Activated T-cell treated with anti-CD3 and anti-CD28 coated beads, Interleukin-2, amount 50 U/mL, for 72 hours (primary cell): ENCODE data around the gene MICAL2. TPM values are rescaled to one million over a fixed set of nuclear protein-coding genes. Genes with fewer than 3 reads are reported as not detected.

Experiments used
- ATAC-seq, 2 donors: fragments of 150-1000 bp; cut with Tn5 transposase; replicated peaks in 1 of 2; 2 replicates each; pipeline ENCODE4 v1.10.0; 2021; ENCODE audit warnings: moderate library complexity in 2 of 2, mild to moderate bottlenecking in 1 of 2
- DNase-seq, 2 donors: peaks; one replicate each; pipeline ENCODE4 v3.0.0; 2021 to 2022; ENCODE audit warnings: mixed read lengths in 1 of 2
- H3K27ac Mint-ChIP-seq: one replicate; pipeline ENCODE4 v1.8.0; 2022; ENCODE audit warnings: mild to moderate bottlenecking, moderate library complexity, mixed read lengths
- H3K27me3 Mint-ChIP-seq: one replicate; pipeline ENCODE4 v1.8.0; 2022; ENCODE audit warnings: low read depth, mixed read lengths
- H3K36me3 Mint-ChIP-seq, 2 donors: one replicate each; pipeline ENCODE4 v1.8.0; 2022; ENCODE audit warnings: mixed read lengths in 2 of 2, mild to moderate bottlenecking in 1 of 2; ENCODE audit not compliant: insufficient read depth in 2 of 2
- H3K4me1 Mint-ChIP-seq: one replicate; pipeline ENCODE4 v1.8.0; 2022; ENCODE audit warnings: low read depth, mixed read lengths
- H3K4me3 Mint-ChIP-seq, 2 donors: one replicate each; pipeline ENCODE4 v1.8.0; 2022; ENCODE audit warnings: mild to moderate bottlenecking in 2 of 2, mixed read lengths in 2 of 2, moderate library complexity in 2 of 2
- H3K9me3 Mint-ChIP-seq, 2 donors: one replicate each; pipeline ENCODE4 v1.8.0; 2022; ENCODE audit warnings: mixed read lengths in 2 of 2
- total RNA-seq, 2 donors: library from RNA; stranded (reverse); gene quantifications; one replicate each; pipeline ENCODE4 v1.2.3, GENCODE V29; 2022

Gene MICAL2
- total RNA-seq, 2 donors from 2014 or later: 227 to 322 TPM

GRCh38 chr11:12094872-12095800 lies 15.3 kb upstream of the MICAL2 start:
- no peak overlapping the region for H3K4me3 Mint-ChIP-seq
- peaks cover 36% of the 10 kb centered on the region for H3K4me1 Mint-ChIP-seq
- DNase-seq: no peak
- peaks cover 0 to 2% of the 10 kb centered on the region in 2 donors for H3K36me3 Mint-ChIP-seq
- H3K9me3 Mint-ChIP-seq: peaks cover 0 to 5% of the 10 kb centered on the region in 2 donors
- H3K27ac Mint-ChIP-seq: no peak overlapping the region
- no peak for ATAC-seq
- peaks cover 18% of the 10 kb centered on the region for H3K27me3 Mint-ChIP-seq

- peaks cover 27% of the 10 kb centered on the region for H3K27me3 Mint-ChIP-seq
- peaks cover 35% of the 10 kb centered on the region for H3K4me1 Mint-ChIP-seq
- peaks cover 0 to 2% of the 10 kb centered on the region in 2 donors for H3K36me3 Mint-ChIP-seq
- DNase-seq (no peak), ATAC-seq (no peak)
- peaks cover 0 to 5% of the 10 kb centered on the region in 2 donors for H3K9me3 Mint-ChIP-seq
- H3K4me3 Mint-ChIP-seq: no peak overlapping the region
- no peak overlapping the region for H3K27ac Mint-ChIP-seq
Measured at GRCh38 chr11:12097219-12097618, 13.2 kb upstream of the MICAL2 start.

- no peak for DNase-seq
- ATAC-seq: no peak
- peaks cover 32% of the 10 kb centered on the region for H3K27me3 Mint-ChIP-seq
- peaks cover 0 to 2% of the 10 kb centered on the region in 2 donors for H3K36me3 Mint-ChIP-seq
- no peak overlapping the region for H3K27ac Mint-ChIP-seq
- peaks cover 35% of the 10 kb centered on the region for H3K4me1 Mint-ChIP-seq
- H3K9me3 Mint-ChIP-seq: peaks cover 0 to 5% of the 10 kb centered on the region in 2 donors
- no peak overlapping the region for H3K4me3 Mint-ChIP-seq
Measured at GRCh38 chr11:12098601-12099000, 11.8 kb upstream of the MICAL2 start.

GRCh38 chr11:12099132-12099873 lies 11.1 kb upstream of the MICAL2 start:
- Mint-ChIP-seq H3K27me3 (peaks cover 32% of the 10 kb centered on the region), H3K4me1 (peaks cover 31% of the 10 kb centered on the region), H3K36me3 (peaks cover 0 to 2% of the 10 kb centered on the region in 2 donors), H3K27ac (no peak overlapping the region), H3K4me3 (no peak overlapping the region), H3K9me3 (peaks cover 0 to 5% of the 10 kb centered on the region in 2 donors)
- no peak for DNase-seq
- ATAC-seq: no peak

GRCh38 chr11:12100429-12100828 lies 10.0 kb upstream of the MICAL2 start:
- no peak overlapping the region for H3K27ac Mint-ChIP-seq
- DNase-seq: no peak
- H3K4me1 Mint-ChIP-seq: peaks cover 26% of the 10 kb centered on the region
- H3K9me3 Mint-ChIP-seq: peaks cover 0 to 5% of the 10 kb centered on the region in 2 donors
- no peak overlapping the region for H3K4me3 Mint-ChIP-seq
- no peak for ATAC-seq
- H3K27me3 Mint-ChIP-seq: peaks cover 32% of the 10 kb centered on the region
- peaks cover 0 to 2% of the 10 kb centered on the region in 2 donors for H3K36me3 Mint-ChIP-seq

- ATAC-seq (no peak), DNase-seq (no peak)
- peaks cover 0 to 5% of the 10 kb centered on the region in 2 donors for H3K9me3 Mint-ChIP-seq
- no peak overlapping the region for H3K27ac Mint-ChIP-seq
- H3K4me3 Mint-ChIP-seq: no peak overlapping the region
- peaks cover 28% of the 10 kb centered on the region for H3K4me1 Mint-ChIP-seq
- H3K36me3 Mint-ChIP-seq: peaks cover 0 to 2% of the 10 kb centered on the region in 2 donors
- peaks cover 32% of the 10 kb centered on the region for H3K27me3 Mint-ChIP-seq
Measured at GRCh38 chr11:12100841-12101242, 9.5 kb upstream of the MICAL2 start.

GRCh38 chr11:12101318-12101717 lies 9.1 kb upstream of the MICAL2 start:
- Mint-ChIP-seq H3K4me3 (no peak overlapping the region), H3K27ac (no peak overlapping the region), H3K27me3 (peaks cover 32% of the 10 kb centered on the region), H3K9me3 (peaks cover 0 to 5% of the 10 kb centered on the region in 2 donors), H3K36me3 (peaks cover 0 to 2% of the 10 kb centered on the region in 2 donors), H3K4me1 (peaks cover 33% of the 10 kb centered on the region)
- DNase-seq: no peak
- ATAC-seq: no peak

- no peak for DNase-seq
- no peak for ATAC-seq
- Mint-ChIP-seq H3K4me3 (no peak overlapping the region), H3K27ac (no peak overlapping the region), H3K4me1 (peaks cover 36% of the 10 kb centered on the region), H3K36me3 (peaks cover 0 to 2% of the 10 kb centered on the region in 2 donors), H3K27me3 (peaks cover 25% of the 10 kb centered on the region), H3K9me3 (peaks cover 0 to 5% of the 10 kb centered on the region in 2 donors)
Measured at GRCh38 chr11:12102588-12103410, 7.6 kb upstream of the MICAL2 start.

GRCh38 chr11:12103411-12104225 lies 6.8 kb upstream of the MICAL2 start:
- DNase-seq (no peak), ATAC-seq (no peak)
- Mint-ChIP-seq H3K9me3 (peaks cover 0 to 1% of the 10 kb centered on the region in 2 donors), H3K27ac (no peak overlapping the region), H3K4me1 (peaks cover 36% of the 10 kb centered on the region), H3K36me3 (peaks cover 0 to 4% of the 10 kb centered on the region in 2 donors), H3K27me3 (peaks cover 17% of the 10 kb centered on the region), H3K4me3 (no peak overlapping the region)

GRCh38 chr11:12105471-12105870 lies 4.9 kb upstream of the MICAL2 start:
- DNase-seq: no peak
- no peak overlapping the region for H3K27ac Mint-ChIP-seq
- peaks cover 35% of the 10 kb centered on the region for H3K4me1 Mint-ChIP-seq
- no peaks in the 10 kb centered on the region for H3K9me3 Mint-ChIP-seq
- ATAC-seq: no peak
- no peak overlapping the region for H3K4me3 Mint-ChIP-seq
- H3K36me3 Mint-ChIP-seq: peaks cover 0 to 3% of the 10 kb centered on the region in 2 donors
- peaks cover 14% of the 10 kb centered on the region for H3K27me3 Mint-ChIP-seq

GRCh38 chr11:12106101-12106500 lies 4.3 kb upstream of the MICAL2 start:
- Mint-ChIP-seq H3K4me3 (no peak overlapping the region), H3K4me1 (peaks cover 35% of the 10 kb centered on the region), H3K27me3 (peaks cover 14% of the 10 kb centered on the region), H3K27ac (no peak overlapping the region), H3K36me3 (peaks cover 0 to 3% of the 10 kb centered on the region in 2 donors), H3K9me3 (no peaks in the 10 kb centered on the region)
- DNase-seq (no peak), ATAC-seq (no peak)

- Mint-ChIP-seq H3K27me3 (peaks cover 11% of the 10 kb centered on the region), H3K4me3 (no peak overlapping the region), H3K27ac (no peak overlapping the region), H3K36me3 (peaks cover 0 to 3% of the 10 kb centered on the region in 2 donors), H3K4me1 (peaks cover 39% of the 10 kb centered on the region), H3K9me3 (no peaks in the 10 kb centered on the region)
- ATAC-seq (no peak), DNase-seq (no peak)
Measured at GRCh38 chr11:12106501-12106900, 3.9 kb upstream of the MICAL2 start.
